HG03108 (cell line): ENCODE measurements around the gene KCND2.
"Not testable (repeated sequence)": the region's sequence is repeated elsewhere in the genome, so short reads cannot be mapped to it uniquely, and the experiment has no call there.

Source experiments
- ATAC-seq: cut with Tn5 transposase; IDR thresholded peaks from one replicate; pipeline ENCODE4 v1.9.1; 2021; ENCODE audit warnings: moderate library complexity; ENCODE audit not compliant: unreplicated experiment

KCND2 gene

DNA sequence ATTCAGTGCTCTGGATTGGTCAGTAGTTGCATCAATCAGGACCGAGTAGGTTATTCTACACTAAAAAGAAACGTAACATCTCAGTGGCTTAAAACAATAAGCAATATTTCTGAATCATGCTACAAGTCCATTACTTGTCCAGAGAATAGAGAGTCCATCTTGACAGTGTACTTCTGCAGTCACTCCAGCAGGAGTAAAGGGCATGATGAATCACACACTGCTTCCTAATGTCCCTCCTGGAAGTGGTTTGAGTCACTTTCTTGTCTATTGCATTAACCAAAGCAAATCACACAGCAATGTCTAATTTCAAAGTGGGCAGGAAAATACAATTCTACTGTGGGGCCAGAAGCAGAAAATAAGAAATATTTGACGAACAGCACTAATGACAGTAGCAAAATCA, 460.2 kb downstream of the KCND2 start:
- ATAC-seq: no peak

DNA sequence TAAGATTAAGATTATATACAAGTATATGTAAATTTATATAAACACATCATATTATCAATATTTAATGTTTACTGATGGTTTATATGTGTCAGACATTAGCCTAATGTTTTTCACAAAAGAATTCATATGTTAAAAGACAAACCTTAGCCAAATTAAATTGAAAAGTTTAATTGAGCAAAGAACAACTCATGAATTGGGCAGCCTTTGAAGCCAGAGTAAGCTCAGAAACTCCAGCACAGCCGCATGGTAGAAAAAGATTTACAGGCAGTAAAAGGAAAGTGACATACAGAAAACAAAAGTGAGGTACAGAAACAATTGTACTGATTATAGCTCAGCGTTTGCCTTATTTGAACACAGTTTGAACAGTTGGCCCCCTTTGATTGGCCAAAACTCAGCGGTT, 460.9 kb downstream of the KCND2 start:
- ATAC-seq: no peak

DNA sequence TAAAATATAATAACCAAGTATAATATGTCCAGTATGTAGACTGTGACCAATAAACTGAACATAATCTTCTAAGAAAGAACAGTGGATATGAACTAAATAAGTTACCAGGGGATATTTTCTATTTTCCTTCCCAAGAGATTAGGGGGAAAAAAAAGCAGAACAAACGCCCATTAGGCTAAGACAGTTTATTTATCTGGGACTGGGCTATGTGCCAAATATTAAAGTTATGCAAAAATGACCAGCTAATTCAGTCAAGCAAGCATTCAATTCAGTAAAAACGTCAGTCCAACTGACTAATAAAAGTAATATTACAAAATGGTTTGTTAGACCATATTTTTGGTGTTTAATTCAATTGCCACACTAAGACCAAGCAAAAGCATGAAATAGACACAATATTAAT, 462.8 kb downstream of the KCND2 start:
- ATAC-seq: no peak

DNA sequence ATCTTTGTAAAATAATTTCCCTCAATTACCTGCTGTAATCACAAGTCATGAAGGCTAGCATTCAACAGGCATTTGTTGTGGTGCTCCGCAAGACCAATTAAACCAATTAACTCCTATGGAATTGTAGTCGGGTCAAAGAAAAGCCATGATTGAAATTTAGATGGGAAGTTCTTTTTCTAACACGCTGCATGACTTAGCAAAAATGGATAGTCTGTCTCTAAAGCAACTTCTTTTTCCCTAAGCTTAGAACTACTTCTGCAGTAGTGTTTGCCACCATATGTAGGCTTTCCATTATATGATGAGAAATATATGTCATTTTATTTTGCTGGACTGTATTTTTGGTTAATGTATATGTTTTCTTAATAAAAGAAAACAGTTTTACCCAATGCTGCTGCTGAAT, 465.8 kb downstream of the KCND2 start:
- ATAC-seq: no peak

DNA sequence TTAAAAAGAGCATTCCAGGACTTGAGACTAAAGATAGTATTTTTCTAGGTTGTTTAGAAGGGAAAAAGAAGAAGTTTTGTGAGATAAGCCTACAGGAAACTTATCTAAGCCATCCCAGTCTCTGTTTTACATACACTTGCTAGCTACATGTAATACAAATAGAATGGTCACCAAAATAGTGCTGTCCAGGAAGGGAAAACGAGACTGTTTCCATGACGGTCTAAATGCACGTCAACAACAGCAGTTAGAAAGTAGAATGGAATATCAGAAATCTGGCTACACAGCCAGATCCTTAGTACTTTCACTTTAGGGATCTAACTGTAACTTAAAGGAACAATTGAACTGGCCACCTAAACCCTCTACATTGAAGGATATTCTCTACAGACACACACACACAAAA, 467.4 kb downstream of the KCND2 start:
- ATAC-seq: no peak

DNA sequence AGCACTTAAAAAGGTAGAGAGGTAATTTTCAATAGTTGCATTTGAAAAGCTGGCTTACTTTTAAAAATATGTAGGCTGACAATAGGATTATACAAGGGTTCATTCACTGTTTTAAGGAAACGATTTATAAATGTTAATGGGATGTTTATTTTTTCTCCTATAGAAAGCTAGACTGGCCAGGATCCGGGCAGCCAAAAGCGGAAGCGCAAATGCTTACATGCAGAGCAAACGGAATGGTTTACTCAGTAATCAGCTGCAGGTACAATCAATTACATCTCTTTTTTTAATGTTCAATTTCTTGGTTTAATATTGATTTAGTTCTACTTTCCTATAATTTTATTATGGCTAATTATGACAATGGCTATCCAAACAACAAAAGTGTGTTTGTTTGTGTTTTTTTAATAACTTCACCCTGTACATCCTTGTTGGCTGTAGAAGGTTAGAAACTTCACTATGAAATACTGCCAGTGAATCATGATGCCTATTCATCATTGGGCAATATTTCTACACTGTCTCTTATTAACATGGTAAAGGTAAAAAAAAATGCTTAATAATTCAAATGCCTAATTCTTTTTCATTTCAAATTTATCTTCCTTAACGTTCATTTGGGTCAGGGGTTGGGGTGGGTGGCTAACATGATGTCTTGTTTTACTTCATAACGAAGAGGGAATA, 468.5 kb downstream of the KCND2 start:
- no peak for ATAC-seq

DNA sequence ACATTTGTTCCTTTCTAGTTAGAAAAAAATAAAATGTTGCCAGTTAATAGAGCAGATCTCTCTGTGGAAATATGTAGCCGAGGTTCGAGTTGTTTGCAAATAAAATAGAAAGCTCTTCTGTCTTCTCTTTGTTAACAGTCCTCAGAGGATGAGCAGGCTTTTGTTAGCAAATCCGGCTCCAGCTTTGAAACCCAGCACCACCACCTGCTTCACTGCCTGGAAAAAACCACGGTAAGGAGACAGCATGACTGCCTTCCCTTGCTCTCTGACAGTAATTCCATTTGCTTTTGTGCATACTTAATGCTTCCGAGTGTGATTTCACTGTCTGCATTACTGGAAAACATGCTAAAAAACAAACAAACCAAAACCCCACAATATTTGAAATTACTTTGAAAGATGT, 469.4 kb downstream of the KCND2 start:
- ATAC-seq: no peak

DNA sequence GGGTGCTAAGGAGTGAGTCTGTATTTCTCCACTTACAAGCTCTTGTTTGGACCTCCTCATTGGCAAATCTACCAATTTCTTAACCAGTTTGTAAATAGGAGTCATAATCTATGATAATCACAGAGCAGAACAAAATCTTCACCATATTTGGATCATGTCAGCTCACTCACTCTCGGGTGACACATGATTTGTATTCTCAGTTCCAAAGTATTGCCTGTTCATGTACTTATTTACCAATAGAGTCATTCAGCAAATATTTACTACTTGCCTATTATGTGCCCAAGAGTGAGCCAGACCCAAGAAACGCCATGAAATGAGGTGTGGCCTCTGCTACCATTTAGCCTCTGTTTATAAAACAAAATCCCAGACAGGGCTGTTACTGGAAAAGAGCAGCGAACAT, 470.2 kb downstream of the KCND2 start:
- ATAC-seq: no peak

DNA sequence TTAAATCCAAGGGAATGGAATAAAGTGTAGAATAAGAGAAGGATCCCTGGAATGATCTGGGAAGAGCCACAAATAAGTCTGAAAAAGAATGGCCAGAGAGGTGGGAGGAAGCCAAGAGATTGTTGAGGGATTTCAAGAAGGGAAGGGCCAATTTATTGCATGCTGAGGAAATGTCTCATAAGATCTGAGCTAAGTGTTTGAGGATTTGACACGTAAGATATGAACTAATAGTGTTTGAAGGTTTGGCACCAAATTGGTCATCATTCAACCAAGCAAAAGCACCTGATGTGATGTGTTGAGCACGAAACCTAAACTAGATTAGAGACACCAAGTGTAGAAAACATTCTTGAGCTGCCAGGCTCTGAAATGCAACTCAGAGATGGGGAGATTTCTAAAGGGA, 487.1 kb downstream of the KCND2 start:
- ATAC-seq: peak; percentile 53

DNA sequence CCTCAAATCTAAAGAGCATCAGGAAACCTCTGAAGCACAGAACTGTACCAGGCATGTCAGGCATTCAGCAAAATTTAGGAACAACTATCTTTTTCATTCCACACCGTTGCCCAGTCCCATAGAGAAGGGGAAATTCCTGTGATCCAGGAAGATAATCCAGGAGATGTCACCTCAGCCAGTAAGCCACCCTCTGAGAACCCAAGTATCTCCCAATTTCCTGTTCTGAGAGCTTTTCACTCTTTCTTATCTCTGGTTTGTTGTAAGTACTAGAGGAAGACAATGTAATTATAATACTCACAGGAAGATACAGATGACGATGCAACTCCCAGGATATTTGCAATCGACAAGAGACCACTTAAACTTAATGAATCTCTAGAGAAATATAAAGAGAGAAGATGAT, 487.9 kb downstream of the KCND2 start:
- no peak for ATAC-seq

DNA sequence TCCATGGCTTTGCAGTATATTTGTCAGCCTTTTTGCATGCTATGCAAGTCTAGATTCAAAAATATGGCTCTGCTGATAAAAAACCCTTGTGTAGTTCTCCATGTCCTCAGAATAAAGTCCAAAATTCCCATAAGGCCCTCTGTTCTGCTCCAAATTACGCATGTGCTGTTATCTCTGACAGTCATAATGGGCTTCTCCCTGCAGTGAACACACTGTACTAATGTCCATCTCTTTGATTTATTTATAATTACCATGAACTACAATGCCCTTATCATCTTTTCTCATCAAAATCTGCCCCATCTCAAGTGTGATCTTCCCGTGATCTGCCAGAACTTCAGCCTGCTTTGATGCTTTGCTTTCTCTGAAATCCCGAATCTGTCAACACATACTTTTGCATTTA, 497.2 kb downstream of the KCND2 start:
- ATAC-seq: no peak

DNA sequence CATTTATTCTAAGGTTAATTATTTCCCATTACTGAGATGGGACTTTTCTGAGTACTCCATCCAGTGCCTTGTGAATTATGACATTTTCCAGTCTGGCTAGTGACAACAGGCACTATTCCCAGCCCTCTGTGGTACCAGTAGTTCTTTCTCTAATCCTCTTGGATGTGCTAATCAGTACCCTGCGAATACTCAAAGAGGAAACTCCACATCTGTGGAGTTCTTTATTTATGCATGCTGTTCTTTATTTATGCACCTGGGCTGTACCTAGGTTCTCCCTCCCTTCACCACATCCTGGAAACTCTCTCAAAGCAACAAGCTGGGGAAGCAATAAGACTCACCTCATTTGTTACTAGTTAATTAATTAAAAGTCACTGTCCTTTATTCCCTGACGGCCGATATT, 501.5 kb downstream of the KCND2 start:
- ATAC-seq: no peak

DNA sequence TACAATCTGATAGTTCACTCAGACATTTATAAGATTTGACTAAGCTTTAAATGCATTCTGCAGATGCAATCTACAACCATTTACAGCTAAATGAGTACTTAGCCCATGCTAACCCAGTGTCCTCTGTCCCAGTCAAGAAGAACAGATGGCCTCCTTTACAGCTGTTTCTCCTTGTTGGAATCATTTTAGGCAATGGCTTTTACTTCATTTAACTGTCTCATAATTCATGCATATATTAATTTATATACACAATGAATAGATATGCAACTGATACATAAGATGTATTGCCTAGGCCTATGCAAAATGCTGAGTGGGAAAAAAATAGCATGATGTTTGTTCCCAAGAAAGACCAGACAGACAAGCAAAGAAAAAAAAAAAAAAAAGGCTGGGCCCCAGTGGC, 502.8 kb downstream of the KCND2 start:
- no peak for ATAC-seq

DNA sequence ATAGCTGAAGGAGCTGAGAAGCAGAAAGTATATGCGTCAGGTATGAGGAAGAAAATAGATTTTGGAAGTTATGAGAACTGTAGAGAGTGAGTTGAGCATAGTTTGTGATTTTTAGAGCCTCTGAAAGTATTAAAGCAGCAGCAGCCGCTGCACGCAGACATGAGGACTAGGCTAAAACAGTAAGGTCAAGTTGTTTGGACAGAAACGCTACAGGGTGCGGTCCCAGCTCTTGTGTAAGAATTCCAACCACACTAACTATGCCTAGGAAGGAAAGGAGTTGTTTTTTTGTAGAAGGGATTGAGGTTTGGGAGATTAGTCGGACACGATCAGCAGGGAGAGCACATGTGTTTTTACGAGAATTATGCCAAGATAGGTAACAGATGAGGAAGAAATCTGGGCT, 506.1 kb downstream of the KCND2 start:
- not testable (repeated sequence) for ATAC-seq

DNA sequence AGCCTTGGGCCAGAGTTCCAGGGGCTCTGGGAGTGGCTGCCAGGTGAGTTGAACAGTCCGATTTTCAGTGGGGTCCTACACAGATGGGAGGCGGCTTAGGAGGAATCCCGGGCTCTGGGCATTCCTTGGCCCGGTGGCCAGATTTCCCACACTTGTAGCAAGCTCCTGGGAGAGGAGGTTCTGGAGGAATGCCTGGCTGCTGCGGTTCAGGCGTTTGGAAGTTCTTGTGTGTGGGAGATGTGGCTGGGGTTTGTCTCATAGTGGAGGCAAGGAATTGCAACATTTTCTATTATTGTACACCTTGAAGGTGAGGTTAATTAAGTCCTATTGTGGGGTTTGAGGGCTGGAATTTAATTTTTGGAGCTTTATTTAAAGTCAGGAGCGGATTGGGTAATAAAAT, 507.5 kb downstream of the KCND2 start:
- ATAC-seq: not testable (repeated sequence)

DNA sequence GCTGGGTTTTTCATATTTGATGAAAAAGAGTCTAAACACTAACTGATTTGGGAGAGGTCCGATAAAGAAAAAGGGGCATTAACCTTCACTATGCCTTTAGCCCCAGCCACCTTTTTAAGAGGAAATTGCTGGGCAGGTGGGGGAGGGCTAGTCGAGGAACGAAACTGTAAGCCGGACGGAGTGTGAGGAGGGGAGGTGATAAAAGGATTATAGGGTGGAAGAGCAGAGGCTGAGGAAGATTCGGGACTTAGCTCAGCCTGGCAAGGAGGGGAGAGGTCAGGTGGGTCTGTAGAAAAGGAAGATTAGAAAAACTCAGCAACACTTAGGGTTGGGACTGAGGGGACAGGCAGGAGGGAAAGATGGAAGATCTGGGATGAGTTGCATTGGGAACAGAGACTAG, 508.0 kb downstream of the KCND2 start:
- no peak for ATAC-seq

DNA sequence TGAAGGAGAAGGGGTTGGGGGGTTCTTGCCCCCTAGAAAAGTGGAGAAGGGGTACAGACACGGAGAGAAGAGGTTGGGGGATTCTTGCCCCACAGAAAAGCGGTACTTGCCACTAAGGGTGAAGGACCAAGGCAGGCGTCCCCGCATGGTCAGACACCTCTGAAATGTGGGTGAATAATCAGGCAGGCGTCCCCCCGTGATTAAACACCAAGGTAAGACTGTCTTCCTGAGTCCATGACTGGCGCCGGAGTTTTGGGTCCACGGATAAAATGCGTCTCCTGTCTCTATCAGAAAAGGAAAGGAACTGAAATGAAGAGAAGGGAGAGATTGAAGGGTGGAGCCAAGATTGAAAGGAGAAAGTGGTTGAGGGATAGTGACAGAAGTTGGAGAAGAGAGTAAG, 508.9 kb downstream of the KCND2 start:
- not testable (repeated sequence) for ATAC-seq

DNA sequence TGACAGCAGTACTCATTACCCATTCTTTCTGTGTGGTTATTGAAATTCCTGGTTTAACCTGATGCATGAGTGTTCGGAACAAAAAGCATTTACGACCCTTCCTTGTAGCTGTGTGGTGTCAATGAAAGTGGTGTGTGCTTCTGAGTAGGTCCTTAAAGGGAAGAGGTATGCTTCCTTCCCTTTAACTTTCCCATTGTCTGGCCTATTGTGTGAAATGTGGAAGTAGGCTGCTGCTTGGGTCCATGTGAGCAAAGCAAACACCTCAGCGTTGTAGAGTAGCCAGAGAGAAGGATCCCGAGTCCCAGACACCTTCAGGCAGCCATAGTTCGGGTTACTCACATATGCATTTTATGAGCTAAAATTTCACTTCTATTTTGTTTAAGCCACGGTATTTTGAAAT, 510.3 kb downstream of the KCND2 start:
- ATAC-seq: no peak

DNA sequence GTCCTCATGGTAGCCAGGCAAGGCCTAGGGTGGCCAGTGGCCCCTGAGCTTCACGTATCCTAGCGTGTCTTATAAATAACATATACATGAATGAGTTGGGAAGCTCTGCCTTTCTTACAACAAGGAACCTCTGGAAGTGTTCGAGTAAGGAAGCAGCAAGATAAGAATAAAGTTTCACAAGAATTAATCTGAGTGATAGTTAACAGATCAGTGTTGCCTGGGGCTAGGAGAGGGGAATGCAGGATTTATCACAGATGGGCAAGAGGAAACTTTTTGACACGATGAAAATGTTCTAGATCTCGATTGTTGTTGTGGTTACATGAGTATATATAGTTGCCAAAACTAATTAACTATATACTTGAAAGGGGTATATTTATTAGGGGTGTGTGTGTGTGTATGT, 510.7 kb downstream of the KCND2 start:
- ATAC-seq: no peak

DNA sequence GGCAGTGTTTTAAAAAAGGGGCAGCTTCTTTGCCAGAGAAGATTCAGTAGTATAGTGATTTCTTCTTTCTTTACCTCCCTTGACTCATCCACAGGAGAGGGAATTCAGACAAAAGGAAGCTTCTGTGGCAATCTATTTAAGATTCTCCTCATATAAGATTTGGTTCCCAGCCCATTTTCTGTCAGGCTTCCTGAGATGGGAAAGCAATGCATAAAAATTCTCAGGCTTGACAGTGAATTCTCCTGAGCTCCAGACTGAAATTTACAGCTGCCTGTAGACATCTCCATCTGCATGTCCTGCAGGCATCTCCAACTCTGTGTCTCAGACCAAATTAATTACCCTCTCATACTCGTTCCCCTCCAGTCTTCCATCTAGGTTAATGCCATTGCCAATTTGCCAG, 512.1 kb downstream of the KCND2 start:
- no peak for ATAC-seq

DNA sequence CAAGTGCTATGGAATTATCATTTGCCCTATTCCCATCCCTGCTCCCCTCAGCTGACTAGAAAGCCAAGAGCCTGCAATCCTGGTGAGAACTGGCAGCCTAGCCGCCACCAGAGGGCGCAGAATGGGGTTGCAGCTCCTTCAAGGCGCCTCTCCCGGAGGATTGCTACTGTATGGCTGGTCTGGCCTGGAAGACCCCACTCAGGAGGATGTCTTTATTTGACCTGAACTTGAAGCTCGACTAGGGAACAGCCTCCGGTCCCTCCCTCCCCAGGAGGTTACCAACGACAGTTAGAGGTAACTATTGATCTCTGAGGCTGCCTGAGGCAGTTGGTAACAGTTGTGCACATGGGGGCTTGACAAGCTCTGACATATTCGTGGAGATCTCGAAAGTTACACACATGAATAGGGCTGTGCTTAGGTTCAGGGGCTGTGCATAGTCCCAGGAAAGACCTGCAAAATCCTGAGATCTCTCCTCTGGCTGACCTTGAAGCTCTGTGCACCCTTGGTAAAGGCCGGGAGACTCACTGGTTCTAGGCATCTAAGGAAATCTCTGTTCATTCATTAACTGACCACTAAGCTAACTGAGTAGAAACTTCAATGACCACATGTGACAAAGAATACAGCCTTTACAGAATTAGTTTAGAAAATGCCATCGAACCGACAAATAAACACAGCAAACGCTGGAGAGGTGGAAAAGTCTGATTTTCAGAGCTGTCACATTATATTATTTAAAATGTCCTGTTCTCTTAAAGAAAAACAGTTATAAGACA, 519.3 kb downstream of the KCND2 start:
- ATAC-seq: peak; percentile 94

DNA sequence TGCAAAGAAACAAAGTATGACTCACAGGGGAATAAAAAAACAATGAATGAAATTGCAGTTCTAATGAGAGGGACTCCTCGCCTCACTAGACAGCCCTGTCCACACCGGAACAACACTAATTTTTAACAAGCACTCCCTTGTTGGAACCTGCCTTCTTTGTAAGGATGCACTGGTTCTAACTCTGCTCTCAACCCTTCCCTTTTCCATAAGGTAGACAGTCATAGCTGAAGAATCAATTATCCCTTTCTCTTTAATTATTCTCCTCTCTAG, 519.8 kb downstream of the KCND2 start:
- ATAC-seq: no peak
